NCI-H2196 (cell line): ENCODE results near the gene PLOD1.

Experiments used
- DNase-seq: peaks from one replicate; lab custom pipeline; 2025; ENCODE audit not compliant: unreplicated experiment; lab: John Stamatoyannopoulos, UW

Gene PLOD1

GRCh38 chr1:11978301-11978700 lies 43.8 kb downstream of the PLOD1 start:
- DNase-seq: no peak

GRCh38 chr1:11979028-11979850 lies 44.7 kb downstream of the PLOD1 start:
- peak; percentile 88 for DNase-seq

GRCh38 chr1:11979851-11980675 lies 45.5 kb downstream of the PLOD1 start, which contains the start of gene MFN2:
Gene MFN2, plus strand, starts transcription at chr1:11980444. Its CDS starts 8,725 bp downstream, at chr1:11989169.
- DNase-seq: peak; percentile 97

GRCh38 chr1:11980676-11980972 lies 46.1 kb downstream of the PLOD1 start:
- DNase-seq: no peak

- DNase-seq: no peak
These were observed 47.0 kb downstream of the PLOD1 start for GRCh38 chr1:11981378-11982009.

DNA sequence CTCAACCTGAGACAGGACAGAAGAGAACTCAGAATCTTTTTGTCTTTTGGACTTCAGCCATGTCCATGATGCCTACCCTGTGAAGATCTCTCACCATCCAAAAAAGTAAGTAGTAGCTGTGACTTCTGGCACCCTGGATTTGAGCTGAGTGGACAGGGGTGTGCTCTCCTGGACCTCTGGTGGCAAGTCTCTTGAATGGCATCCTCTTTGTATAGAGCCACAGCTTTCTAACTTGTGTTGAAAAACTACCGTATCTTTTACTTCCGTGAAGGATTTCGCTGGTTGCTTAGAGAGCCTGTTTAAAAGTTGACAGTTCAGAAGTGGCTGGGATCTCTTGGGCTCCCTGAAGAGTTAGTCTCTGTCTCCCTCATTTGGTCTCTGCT lies 47.5 kb downstream of the PLOD1 start:
- no peak for DNase-seq

DNA sequence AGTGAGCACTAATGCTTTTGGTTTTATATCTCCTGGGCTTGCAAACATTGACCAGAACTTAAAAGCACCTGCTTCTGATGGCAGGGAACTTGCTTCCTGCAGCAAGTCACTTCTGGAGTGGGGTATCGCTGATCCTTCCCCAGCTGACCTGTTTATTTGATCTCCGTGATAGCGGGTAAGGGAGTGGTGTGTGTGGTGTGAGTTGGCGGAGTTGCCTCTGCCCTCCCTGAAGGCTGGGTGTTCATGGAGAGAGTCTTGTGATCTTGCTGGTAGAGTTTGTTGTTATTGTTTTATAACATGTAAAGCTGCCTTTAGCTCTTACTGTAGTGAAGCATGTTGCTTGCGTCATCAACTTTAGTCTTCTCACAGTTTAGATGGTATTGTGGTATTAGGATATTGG lies 49.6 kb downstream of the PLOD1 start:
- DNase-seq: no peak

- DNase-seq: no peak
These were observed 50.1 kb downstream of the PLOD1 start for GRCh38 chr1:11984576-11984975.

DNA sequence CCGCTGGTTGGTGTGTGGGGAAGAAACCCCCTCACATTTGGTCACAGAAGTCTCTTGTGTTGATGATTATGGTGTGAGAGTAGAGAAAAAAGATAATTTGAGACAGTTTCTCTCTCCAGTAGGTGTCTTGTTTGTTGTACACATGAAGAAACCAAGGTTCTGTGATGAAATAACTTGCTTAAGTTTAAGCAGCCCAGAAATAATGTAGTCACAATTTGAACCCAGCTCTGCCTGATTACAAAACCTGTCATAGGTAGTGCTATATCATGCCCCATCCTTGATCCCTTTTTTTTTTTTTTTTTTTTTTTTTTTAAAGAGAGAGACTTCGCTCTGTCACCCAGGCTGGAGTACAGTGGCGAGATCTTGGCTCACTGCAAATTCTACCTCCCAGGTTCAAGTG lies 50.7 kb downstream of the PLOD1 start:
- no peak for DNase-seq

DNA sequence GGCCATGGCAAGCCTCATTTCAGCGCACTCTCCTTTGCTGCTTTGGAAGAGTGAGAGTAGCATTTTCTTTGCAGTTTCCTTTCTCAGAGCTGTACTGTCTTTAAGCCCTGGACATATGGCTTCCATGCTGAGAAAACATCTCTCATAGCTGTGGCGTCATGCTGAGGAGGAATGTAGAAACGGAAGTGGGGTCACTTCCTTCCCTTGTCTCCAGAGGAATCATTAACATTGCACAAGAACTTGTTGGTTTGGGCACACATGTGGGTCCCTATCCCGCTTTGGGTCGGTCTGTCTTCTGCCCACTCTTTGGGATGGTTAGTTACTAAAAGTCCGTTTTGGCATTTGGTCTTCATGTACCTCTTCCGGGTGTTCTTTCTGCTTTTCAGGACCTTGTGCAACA lies 51.3 kb downstream of the PLOD1 start:
- DNase-seq: no peak

DNA sequence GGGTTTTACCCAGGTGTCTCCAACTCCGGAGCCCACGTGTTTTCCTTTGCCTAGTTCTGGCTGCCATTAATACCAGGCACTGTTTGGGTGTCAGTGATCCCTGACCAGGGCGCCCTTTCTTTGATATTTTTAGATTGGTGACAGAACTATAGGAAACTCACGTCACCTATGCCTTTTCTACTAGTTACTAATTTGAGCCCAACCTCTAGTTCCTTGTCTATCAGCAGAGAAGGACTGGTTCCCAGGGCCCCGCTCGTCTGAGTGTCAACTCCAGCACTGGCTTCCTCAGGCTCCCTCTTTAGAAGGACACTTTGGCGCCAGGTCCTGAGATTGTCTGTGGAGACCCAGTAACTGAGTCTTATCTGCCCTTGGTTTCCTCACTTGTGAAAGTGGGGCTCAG lies 55.2 kb downstream of the PLOD1 start:
- no peak for DNase-seq

DNA sequence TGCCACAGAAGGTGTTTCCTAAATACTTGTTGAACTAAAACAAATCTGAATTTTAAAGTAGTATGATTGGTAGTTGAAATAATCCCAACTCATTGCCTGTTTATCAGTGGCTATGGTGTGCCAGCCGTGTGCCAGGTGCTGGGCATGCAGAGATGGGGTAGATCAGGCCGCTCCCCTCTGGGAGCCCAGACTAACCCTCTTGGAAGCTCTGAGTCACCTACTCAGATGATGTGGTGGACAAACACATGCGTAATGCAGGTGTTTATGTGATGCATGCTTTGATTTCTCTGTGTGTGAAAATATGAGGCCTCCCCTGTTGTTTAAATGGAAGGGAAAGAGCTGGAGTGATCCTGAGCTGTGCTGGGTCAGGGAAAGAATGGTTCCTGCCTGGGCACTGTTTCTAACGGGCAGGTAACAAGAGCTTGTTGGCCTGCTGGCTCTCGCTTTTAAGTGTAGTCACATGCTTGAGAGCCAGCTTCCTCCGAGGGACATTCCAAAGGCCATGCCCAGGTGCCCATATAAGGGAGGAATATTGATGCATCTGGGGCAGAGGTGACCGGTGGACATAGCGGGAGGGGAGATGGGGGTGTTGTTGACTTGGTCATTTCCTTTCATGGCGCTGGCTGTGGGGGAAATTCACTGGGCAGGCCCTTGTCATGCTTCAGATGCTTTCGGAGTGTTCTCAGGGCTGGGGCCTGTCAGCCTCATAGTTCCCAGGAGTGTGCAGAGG lies 56.0 kb downstream of the PLOD1 start:
- peak; percentile 84 for DNase-seq

- DNase-seq: no peak
These were observed 57.6 kb downstream of the PLOD1 start for GRCh38 chr1:11991969-11992676.

DNA sequence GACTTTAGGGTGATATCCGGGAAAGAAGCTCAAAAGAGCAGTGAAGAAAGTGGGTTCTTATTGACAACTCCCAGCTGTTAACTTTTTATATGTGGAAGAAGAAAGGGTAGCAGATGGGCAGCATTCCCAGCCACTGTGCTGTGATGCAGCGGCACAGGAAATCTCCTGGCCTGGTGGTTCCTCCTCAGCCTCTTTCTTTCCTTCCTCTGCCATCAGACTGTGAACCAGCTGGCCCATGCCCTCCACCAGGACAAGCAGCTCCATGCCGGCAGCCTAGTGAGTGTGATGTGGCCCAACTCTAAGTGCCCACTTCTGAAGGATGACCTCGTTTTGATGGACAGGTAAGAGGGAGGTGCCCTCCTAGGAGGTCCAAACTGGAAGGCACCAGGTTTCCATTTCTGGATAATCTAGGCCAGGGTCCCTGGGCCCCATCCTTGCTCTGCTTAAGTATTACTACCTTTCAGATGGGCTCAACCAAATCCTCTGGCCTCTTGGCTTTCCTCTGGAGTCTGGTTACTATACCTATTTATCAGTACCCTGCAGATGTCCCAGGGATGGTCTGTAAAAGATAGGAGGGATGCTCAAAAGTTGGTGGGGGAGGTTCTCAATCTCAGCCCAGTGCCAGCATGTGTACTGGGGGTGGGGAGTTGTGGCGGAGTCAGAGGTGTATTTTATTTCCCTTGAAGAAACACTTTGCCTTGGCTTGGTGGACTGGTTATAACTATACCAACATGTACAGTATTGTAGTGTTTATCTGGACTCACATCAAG lies 62.7 kb downstream of the PLOD1 start:
- DNase-seq: no peak

DNA sequence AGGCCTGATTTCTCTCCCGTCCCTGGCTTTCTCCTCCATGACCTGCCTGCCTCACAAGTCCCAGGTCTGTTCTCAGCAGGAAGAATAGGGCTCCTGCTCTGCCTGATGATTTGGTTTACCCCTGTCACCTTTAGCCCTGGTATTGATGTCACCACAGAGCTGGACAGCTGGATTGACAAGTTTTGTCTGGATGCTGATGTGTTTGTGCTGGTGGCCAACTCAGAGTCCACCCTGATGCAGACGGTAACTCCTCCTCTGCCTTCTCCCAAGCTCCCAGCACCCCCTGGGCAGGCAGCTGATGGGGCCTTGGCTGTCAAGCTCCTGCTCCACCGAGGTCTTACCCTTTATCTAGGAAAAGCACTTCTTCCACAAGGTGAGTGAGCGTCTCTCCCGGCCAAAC lies 64.1 kb downstream of the PLOD1 start:
- no peak for DNase-seq

DNA sequence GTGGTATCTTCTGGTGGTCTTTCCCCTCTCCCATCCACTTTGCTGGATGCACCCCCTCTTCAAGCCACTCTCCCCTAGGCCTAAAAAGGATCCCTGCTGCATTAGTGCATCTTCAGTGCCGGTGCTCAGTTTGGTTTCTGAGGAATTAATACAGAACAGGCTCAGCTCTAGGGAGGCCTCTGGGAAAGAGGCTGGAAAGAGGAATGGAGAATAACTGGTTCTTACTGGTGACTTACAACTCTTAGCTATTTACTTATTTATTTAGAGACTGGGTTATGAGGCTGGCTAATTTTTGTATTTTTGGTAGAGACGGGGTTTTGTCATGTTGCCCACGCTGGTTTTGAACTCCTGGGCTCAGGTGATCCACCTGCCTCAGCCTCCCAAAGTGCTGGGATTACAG lies 64.7 kb downstream of the PLOD1 start:
- no peak for DNase-seq

GRCh38 chr1:12001249-12001917 lies 66.9 kb downstream of the PLOD1 start:
- DNase-seq: peak; percentile 20

- DNase-seq: no peak
These were observed 67.5 kb downstream of the PLOD1 start for GRCh38 chr1:12001996-12002493.

GRCh38 chr1:12003762-12004161 lies 69.2 kb downstream of the PLOD1 start:
- no peak for DNase-seq
